ENCODE data around the gene PSD.

PSD gene

GRCh38 chr10:102389894-102390293 is 28.7 kb downstream of the PSD start:
- Histone ChIP-seq H3K9ac (no peak overlapping the region), H3K4me3 (IDR thresholded peaks at IDR 0.05; ENCODE audit: insufficient read depth, low read depth, low read length) (no peak overlapping the region), H3K27me3 (ENCODE audit: insufficient read depth, low read depth) (no peaks in the 10 kb centered on the region), H4K20me1 (ENCODE audit: insufficient read depth) (no peaks in the 10 kb centered on the region), H3K79me2 (ENCODE audit: insufficient read depth, low read depth) (no peaks in the 10 kb centered on the region; the same call in 1 of the 2 replicates), H3K4me1 (ENCODE audit: low read depth, poor library complexity, severe bottlenecking) (peaks cover 10% of the 10 kb centered on the region), H3K27ac (no peak overlapping the region), H3K36me3 (ENCODE audit: insufficient read depth) (no peaks in the 10 kb centered on the region), H2AFZ (ENCODE audit: low read depth) (no peak overlapping the region), H3K4me2 (no peak overlapping the region)
- TF ChIP-seq, protein P1, sequence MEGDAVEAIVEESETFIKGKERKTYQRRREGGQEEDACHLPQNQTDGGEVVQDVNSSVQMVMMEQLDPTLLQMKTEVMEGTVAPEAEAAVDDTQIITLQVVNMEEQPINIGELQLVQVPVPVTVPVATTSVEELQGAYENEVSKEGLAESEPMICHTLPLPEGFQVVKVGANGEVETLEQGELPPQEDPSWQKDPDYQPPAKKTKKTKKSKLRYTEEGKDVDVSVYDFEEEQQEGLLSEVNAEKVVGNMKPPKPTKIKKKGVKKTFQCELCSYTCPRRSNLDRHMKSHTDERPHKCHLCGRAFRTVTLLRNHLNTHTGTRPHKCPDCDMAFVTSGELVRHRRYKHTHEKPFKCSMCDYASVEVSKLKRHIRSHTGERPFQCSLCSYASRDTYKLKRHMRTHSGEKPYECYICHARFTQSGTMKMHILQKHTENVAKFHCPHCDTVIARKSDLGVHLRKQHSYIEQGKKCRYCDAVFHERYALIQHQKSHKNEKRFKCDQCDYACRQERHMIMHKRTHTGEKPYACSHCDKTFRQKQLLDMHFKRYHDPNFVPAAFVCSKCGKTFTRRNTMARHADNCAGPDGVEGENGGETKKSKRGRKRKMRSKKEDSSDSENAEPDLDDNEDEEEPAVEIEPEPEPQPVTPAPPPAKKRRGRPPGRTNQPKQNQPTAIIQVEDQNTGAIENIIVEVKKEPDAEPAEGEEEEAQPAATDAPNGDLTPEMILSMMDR (conservative IDR thresholded peaks at IDR 0.05; ENCODE audit: low read depth, low read length) = no peak

GRCh38 chr10:102384606-102385429 is 33.8 kb downstream of the PSD start:
- Histone ChIP-seq H4K20me1 (ENCODE audit: insufficient read depth) (no peaks in the 10 kb centered on the region), H3K27ac (no peak overlapping the region), H3K36me3 (ENCODE audit: insufficient read depth) (no peaks in the 10 kb centered on the region), H3K27me3 (ENCODE audit: insufficient read depth, low read depth) (no peaks in the 10 kb centered on the region), H3K4me3 (IDR thresholded peaks at IDR 0.05; ENCODE audit: insufficient read depth, low read depth, low read length) (no peak overlapping the region), H2AFZ (ENCODE audit: low read depth) (no peak overlapping the region), H3K4me1 (ENCODE audit: low read depth, poor library complexity, severe bottlenecking) (peaks cover 9% of the 10 kb centered on the region), H3K4me2 (no peak overlapping the region), H3K9ac (no peak overlapping the region), H3K79me2 (ENCODE audit: insufficient read depth, low read depth) (no peaks in the 10 kb centered on the region)
- TF ChIP-seq, protein P1 (conservative IDR thresholded peaks at IDR 0.05; ENCODE audit: low read depth, low read length) = no peak

DNA sequence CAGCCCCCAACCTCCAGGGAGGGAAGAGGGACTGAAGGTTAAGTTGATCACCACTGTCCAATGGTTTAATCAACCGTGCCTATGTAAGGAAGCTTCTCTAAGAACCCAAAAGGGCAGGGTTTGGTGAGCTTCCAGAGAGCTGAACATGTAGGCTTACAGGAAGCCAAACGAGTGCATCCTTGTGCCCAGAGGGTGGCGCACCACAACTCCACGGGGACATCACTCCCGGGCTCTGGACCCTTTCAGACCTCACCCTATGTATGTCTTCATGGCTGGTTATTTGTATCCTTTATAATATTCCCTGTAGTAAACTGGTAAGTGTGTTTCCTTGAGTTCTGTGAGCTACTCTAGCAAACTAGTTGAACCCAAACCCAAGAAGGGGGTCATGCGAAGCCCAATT is 34.5 kb downstream of the PSD start:
- Histone ChIP-seq H3K27me3 (ENCODE audit: insufficient read depth, low read depth) (no peaks in the 10 kb centered on the region), H3K9ac (no peak overlapping the region), H3K4me2 (no peak overlapping the region), H3K4me3 (IDR thresholded peaks at IDR 0.05; ENCODE audit: insufficient read depth, low read depth, low read length) (no peak overlapping the region), H2AFZ (ENCODE audit: low read depth) (no peak overlapping the region), H4K20me1 (ENCODE audit: insufficient read depth) (no peaks in the 10 kb centered on the region), H3K36me3 (ENCODE audit: insufficient read depth) (no peaks in the 10 kb centered on the region), H3K27ac (no peak overlapping the region), H3K4me1 (ENCODE audit: low read depth, poor library complexity, severe bottlenecking) (peaks cover 9% of the 10 kb centered on the region), H3K79me2 (ENCODE audit: insufficient read depth, low read depth) (no peaks in the 10 kb centered on the region)
- TF ChIP-seq, protein P1 (conservative IDR thresholded peaks at IDR 0.05; ENCODE audit: low read depth, low read length) = no peak

DNA sequence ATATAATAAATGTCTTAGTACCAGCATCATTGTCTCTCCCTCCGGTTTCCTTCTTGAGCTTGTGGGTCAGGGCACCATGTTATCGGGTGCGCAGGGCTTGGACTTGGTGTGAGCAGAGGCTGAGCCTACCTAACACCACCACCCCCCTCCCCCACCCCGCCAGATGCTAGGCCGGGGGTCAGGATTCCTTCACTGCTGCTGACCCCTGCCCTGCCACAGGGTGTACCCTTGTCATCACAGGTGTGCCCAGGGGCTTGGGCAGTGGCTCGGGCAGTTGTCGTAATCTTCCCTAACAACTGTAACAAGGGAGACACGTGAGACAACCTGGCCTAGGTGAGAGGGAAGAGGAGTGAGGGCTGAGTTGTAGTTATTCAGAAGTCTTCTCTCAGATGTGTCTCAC is 35.7 kb downstream of the PSD start:
- Histone ChIP-seq H3K4me1 (ENCODE audit: low read depth, poor library complexity, severe bottlenecking) (peaks cover 9% of the 10 kb centered on the region), H3K27me3 (ENCODE audit: insufficient read depth, low read depth) (no peaks in the 10 kb centered on the region), H3K9ac (no peak overlapping the region), H4K20me1 (ENCODE audit: insufficient read depth) (no peaks in the 10 kb centered on the region), H2AFZ (ENCODE audit: low read depth) (no peak overlapping the region), H3K36me3 (ENCODE audit: insufficient read depth) (no peaks in the 10 kb centered on the region), H3K4me2 (no peak overlapping the region), H3K27ac (no peak overlapping the region), H3K4me3 (IDR thresholded peaks at IDR 0.05; ENCODE audit: insufficient read depth, low read depth, low read length) (no peak overlapping the region), H3K79me2 (ENCODE audit: insufficient read depth, low read depth) (no peaks in the 10 kb centered on the region)
- TF ChIP-seq, protein P1 (conservative IDR thresholded peaks at IDR 0.05; ENCODE audit: low read depth, low read length) = no peak
